ENCODE data around the gene SLC66A2.

- TF ChIP-seq, protein P1, sequence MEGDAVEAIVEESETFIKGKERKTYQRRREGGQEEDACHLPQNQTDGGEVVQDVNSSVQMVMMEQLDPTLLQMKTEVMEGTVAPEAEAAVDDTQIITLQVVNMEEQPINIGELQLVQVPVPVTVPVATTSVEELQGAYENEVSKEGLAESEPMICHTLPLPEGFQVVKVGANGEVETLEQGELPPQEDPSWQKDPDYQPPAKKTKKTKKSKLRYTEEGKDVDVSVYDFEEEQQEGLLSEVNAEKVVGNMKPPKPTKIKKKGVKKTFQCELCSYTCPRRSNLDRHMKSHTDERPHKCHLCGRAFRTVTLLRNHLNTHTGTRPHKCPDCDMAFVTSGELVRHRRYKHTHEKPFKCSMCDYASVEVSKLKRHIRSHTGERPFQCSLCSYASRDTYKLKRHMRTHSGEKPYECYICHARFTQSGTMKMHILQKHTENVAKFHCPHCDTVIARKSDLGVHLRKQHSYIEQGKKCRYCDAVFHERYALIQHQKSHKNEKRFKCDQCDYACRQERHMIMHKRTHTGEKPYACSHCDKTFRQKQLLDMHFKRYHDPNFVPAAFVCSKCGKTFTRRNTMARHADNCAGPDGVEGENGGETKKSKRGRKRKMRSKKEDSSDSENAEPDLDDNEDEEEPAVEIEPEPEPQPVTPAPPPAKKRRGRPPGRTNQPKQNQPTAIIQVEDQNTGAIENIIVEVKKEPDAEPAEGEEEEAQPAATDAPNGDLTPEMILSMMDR (conservative IDR thresholded peaks at IDR 0.05; ENCODE audit: low read length), result no peak
- no peak for TF ChIP-seq EZH2phosphoT487 (IDR thresholded peaks at IDR 0.05; ENCODE audit: borderline replicate concordance)
These were observed 88.9 kb downstream of the SLC66A2 start for GRCh38 chr18:79862562-79862961.
